Ovary (tissue), 3 donors: ENCODE data around the gene TBC1D19.

ENCODE experiments used
- CTCF ChIP-seq, 3 donors: fragments of 450-650 bp in 2 of 3; fragments of 200-600 bp in 1 of 3; IDR thresholded peaks; one replicate each; pipeline versions ENCODE4 v1.5.1 to v1.8.0; 2016 to 2022; ENCODE audit warnings: antibody characterized with exemption in 3 of 3, mild to moderate bottlenecking in 1 of 3
- EP300 ChIP-seq: sonication (generic); formaldehyde crosslinking; IDR thresholded peaks from one replicate; pipeline ENCODE4 v1.6.1; 2017; ENCODE audit warnings: antibody characterized with exemption
- POLR2A ChIP-seq: fragments of 450-650 bp; IDR thresholded peaks from one replicate; pipeline ENCODE4 v1.6.1; 2017; ENCODE audit warnings: antibody characterized with exemption, mild to moderate bottlenecking, moderate library complexity
- donor health status: DM: no; HTN: no; CAD: no.

GRCh38 chr4:26607776-26608175 lies 23.9 kb downstream of the TBC1D19 start:
- TF ChIP-seq CTCF (IDR thresholded peaks at IDR 0.05), result no peak
- no peak for TF ChIP-seq POLR2A
- TF ChIP-seq EP300, result no peak
